Esophagus muscularis mucosa (tissue), 3 donors: ENCODE results near the gene LYPD6B.

Experiments
- CTCF ChIP-seq, 3 experiments: fragments of 200-600 bp in 2 of 3; fragments of 450-650 bp in 1 of 3; sonication (generic) in 2 of 3; IDR thresholded peaks; one replicate each; pipeline ENCODE4 v1.5.1; 2017 to 2019; ENCODE audit warnings: antibody characterized with exemption in 3 of 3, mild to moderate bottlenecking in 2 of 3, moderate library complexity in 1 of 3
- POLR2A ChIP-seq: fragments of 450-650 bp; IDR thresholded peaks from one replicate; pipeline ENCODE4 v1.6.1; 2017; ENCODE audit warnings: antibody characterized with exemption, moderate library complexity, mild to moderate bottlenecking, low read depth

- TF ChIP-seq CTCF (IDR thresholded peaks at IDR 0.05) (no peak), POLR2A (no peak)
Measured at GRCh38 chr2:149036507-149037293, 1.8 kb upstream of the LYPD6B start.
